Measurements from ENCODE around the gene AAMDC. TPM values are rescaled to one million over a fixed set of nuclear protein-coding genes. Genes with fewer than 3 reads are reported as not detected.

The AAMDC gene
- polyA plus RNA-seq (ENCODE audit: insufficient read length): 45.5 TPM

DNA sequence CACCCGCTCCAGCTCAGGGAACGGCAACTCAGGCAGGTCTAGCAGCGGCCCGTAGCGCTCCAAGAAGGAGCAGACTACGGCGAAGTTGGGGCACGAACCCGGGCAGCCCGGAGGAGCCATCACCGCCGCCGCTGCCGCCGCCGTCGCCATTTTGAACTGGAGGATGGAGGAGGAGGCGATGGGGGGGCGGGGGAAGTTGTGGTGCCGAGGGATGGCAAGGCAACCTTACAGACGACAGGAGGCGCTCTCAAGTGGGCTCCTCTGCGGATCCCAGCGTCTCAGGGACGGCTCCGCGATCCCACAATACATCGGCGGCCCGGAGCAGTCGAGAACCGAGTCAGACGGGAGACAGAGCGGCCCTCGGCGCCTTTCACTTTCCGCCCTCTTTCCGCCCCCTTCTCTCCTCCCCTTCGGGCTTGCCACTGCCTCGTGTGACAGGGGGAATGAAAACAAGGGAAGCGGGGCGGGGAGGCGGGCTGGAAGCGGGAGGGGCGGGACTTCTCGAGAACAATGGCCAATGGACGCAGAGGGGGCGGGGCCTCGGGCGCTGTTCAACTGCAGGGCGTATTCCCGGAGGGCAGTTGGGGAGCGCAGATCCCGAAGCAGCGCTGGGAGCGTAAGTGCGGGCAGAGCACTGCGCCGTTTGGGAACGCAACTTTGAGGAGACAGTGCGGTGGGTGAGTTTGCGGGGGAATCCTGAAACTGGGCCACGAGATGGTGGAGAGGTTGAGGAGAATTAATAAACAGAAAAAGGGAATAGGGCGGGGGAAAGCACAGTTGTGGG is at the start of gene AAMDC, which contains the start of gene RSF1:
TSS of gene AAMDC (plus strand) at position 580 of the 784 bp plus-strand sequence. CDS start 21,353 bp downstream, outside the sequence.
TSS of gene RSF1 (minus strand) at position 158 of the 784 bp plus-strand sequence. CDS start at position 150, 8 bp downstream.
- DNase-seq: peak; percentile 97

DNA sequence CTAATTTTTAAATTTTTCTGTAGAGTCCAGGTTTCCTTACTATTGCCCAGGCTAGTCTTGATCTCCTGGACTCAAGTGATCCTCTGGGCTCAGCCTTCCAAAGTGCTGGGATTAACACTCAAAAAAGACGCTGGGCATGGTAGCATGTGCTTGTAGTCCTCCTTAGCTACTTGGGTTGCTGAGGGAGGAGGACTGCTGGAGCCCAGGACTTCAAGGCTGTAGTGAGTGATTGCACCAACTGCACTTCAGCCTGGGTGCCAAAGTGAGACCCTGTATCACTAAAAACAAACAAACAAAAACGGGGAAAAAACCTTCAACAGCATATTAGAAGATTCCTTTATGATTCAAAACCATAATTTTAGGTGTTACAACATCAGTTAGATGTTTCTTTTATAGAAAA is 45.0 kb upstream of the AAMDC start:
- DNase-seq: no peak

DNA sequence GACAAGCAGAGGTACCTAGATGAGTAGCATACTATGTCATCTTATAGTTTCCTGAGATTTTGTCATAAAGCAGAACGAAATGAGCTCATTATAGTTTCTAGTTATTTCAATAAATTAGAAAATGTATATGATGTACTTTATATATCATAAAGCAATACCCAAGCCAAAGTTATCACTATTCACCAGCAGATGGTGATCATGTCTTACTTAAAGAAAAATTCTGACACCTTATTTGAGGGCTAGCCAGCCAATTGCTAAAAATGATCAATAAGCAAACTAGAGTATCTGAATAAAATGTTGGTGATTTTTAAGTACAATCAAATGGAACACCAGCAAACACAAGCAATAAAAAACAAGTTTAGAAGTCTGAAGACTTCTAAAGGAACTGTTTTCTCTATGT is 44.5 kb upstream of the AAMDC start:
- no peak for DNase-seq

DNA sequence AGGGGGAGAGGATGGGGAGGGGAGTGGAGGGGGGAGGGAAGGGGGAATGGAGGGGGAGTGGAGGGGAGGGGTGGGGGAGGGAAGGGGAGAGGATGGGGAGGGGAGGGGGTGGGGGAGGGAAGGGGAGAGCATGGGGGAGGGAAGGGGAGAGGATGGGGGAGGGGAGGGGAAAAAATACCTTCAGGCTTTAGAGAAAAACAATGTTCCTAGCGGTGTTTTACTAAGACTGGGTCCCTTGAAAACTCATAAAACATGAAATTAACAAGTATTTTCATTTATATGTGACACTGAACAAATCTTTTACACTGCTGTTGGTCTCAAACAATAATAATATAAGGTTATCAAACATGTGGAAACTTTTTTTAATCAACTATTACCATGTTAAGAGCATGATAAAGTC is 42.8 kb upstream of the AAMDC start:
- DNase-seq: no peak

DNA sequence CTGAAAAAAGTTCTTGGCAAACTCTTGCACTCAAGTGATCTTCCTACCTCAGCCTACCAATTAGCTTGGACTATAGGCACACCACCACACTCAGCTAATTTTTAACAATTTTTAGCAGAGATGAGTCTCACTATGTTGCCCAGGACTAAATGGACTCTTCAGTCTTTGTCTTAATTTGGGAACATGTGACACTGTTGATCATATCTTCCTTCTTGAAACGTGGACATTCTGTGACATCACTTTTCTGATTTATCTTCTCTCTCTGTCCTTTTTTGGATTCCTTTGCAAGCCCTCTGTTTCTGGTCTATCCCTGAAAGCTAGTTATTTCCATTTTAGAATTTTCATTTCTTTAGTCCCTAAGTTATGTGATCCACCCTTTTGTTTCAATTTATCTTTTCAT is 42.4 kb upstream of the AAMDC start:
- DNase-seq: no peak

DNA sequence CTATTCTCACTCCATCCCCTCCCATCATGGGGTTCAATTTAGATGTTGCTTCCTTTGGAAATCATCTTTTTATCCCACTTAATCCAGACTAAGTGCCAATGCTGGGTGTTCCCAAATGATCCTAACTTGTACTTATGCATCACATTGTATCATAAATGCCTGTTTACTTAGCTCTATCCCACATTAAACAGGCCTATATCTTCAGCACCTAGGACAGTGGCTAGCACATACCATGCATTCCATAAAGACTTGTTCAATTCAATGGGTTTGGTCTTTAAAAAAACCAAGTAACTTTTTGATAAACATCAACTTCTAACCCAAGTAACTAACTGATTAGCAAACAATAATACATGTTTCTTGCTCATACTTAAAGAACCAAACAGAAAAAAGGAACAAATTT is 41.0 kb upstream of the AAMDC start:
- no peak for DNase-seq

DNA sequence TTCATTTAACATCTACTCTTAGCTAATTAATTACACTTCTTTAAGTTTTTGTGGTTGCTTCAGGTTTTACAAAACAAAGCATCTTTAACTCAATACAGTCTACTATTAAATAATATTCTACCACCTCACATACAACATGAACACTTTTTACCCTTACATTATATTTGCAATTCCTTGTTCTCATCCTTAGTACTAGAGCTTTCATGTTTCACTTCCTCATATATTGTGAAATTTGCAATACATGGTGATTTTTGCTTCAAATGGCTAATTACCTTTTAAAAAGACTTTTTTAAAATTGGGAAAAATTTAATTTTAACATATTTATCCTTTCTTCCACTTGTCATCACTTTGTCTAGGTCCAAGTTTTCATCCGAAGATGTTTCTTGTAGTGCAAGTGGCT is 37.9 kb upstream of the AAMDC start:
- no peak for DNase-seq

DNA sequence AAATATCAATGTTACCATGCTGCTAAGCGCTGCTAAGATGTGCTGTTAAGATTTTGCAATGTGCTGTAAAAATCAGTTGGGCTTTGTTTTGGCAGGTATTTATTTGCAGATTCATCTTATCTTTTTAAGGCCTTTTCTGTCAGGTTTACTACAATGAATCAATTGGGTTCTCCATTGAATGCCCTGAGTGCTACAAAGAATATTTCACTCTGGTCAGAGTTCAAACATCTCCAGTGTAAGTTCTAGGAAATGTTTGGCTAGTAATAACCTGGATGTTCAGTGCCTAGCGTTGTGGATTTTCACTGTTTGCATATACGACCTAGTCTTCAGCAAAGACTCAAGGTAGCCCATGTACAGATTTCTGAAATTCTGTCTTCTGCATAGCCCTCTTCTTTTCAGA is 36.4 kb upstream of the AAMDC start:
- no peak for DNase-seq

DNA sequence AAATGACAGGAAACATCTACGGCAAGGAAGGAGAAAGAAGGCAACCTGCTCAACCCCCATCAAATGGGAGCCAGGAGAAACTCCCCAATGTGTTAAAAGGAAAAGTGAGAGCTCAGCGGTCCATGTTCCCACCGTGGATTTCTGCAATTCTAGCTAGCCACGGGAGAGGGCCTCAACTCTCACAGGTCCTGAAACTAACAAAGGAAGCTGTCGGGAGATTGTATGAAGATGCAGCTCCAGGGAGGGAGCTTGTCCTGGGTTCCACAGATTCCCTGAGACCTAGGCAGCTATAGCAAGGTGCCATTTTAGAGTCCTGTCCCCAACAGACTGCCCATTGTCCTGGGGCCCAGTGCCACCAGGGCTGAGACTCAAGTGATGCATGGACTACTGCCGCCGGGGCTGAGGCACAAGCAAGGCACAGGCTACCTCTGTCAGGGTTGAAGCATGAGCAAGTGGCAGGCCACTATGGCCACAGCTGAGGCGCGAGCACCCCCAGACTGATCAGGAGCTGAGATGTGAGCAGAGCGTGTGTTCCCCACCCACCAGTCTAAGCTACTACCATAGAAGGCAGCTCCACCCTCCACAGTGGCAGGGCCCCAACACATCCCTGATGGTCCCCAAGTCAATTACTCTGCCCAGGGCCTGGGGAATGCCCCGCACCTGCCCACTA is 31.7 kb upstream of the AAMDC start:
- DNase-seq: no peak

DNA sequence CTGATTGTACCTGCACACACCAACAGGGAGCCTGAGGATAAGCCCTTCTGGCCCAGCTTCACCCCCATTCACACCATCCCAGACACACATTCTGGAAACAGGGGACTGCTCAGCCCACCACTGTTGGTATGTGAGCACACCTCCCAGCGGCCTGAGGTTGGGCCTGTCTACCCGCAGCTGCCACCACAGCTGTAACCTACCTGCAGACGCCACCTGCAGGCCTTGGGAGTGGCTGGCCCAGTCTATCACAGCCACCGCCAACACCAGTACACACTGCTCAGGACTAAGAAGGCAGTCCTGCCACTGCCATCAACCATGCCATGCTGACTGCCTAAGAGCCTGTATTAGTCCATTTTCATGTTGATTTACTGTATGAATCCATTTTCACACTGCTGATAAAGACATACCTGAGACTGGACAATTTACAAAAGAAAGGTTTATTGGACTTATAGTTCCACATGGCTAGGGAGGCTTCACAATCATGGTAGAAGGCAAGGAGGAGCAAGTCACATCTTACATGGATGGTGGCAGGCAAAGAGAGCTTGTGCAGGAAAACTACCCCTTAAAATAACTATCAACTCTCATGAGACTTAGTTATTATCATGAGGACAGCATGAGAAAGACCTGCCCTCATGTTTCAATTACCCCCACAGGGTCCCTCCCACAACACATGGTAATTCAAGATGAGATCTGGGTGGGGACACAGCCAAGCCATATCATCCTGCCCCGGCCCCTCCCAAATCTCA is 31.0 kb upstream of the AAMDC start:
- DNase-seq: no peak

DNA sequence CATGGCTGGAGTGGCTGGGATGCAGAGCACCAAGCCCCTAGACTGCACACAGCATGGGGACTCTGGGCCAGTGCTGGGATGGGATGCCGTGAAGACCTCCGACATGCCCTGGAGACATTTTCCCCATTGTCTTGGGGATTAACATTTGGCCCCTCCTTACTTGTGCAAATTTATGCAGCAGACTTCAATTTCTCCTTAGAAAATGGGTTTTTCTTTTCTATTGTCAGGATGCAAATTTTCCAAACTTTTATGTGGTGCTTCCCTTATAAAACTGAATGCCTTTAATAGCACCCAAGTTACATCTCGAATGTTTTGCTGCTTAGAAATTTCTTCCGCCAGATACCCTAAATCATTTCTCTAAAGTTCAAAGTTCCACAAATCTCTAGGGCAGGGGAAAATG is 29.6 kb upstream of the AAMDC start:
- no peak for DNase-seq

DNA sequence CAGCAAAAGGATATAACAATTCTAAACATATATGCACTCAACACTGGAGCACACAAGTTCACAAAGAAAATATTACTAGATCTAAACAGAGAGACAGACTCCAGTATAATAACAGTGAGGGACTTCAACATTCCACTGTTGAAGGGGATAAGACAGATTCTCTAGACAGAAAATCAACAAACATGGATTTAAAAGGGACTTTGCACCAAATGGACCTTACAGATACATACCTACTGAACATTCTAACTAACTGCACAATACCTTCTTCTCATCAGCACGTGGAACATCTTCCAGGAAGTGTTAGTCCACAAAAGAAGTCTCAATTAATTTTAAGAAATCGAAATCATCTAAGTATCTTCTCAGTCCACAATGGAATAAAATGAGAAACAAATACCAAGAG is 27.0 kb upstream of the AAMDC start:
- no peak for DNase-seq

DNA sequence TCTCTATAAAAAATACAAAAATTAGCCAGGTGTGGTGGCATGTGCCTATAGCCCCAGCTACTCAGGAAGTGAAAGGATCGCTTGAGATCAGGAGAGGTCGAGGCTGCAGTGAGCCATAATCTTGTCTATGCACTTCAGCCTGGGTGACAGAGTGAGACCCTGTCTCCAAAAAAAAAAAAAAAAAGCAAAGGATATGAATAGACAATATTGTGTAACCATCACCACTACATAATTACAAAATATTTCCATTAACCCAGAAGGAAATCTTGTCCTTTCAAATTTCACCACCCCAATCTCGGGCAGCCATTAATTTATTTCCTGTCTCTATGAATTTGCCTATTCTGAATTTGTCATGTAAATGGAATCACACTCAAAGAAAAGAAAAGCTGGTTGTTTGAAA is 21.6 kb upstream of the AAMDC start:
- DNase-seq: no peak

DNA sequence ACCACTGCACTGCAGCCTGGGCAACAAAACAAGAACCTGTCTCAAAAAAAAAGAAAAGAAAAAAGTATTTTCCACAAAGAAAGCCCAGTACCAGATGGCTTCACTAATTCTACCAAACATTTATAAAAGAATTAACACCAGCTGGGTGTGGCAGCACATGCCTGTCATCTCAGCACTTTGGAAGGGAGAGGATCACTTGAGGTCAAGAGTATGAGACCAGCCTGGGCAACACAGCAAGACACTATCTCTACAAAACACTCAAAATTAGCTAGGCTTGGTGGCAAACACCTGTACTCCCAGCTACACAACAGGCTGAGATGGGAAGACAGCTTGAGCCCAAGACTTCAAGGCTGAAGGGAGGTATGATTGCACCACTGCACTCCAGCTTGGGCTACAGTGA is 20.5 kb upstream of the AAMDC start:
- no peak for DNase-seq

DNA sequence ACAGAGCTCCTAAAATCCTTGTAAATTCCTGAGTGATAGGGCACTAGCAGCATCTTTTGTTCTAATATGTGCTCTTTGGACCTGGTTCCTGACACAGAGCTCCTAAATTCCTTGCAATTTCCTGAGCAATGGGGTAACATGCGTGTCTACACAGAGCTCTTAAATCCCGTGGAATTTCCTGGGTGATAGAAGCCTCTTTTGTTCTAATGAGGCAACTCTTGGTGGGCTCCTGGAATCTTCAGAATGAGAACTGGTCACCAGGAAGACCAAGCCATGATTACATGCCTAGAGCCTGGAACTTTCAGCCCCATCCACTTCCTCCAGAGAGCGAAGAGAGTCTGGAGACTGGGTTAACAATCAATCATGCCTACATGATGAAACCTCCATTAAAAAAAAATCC is 19.5 kb upstream of the AAMDC start:
- no peak for DNase-seq

DNA sequence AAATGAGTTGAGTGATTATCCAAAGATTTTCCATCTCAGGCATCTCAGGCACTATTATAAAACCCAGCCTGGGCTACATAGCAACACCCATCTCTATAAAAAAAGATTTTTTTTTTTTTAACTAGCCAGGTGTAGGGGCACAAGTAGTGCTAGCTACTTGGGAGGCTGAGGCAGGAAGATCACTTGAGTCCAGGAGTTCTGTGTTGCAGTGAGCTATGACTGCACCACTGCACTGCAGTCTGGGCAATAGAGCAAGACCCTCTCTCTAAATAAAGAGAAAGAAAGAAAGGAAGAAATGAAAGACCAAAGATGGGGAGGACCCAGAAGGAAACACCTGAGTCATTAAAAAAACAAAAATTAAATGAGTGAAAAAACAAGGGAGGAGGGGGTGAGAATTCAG is 14.5 kb upstream of the AAMDC start:
- DNase-seq: no peak

DNA sequence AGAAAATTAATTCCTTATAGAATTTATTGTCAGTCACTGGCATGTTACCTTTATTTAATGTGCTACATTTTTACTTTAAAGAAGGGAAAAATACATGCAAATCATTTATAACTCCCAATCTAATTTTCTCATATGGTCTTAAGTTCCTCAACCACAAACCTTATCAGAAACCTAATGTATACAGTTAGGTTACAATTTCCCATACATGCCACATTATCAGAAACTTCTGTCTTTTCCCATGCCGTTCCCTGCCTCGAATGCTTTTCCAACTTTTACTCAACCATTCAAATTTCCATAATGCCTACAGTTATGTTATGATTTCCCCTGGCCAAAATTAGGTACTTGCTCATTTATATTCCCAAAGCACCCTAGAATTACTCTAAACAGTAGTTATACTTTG is 14.0 kb upstream of the AAMDC start:
- DNase-seq: no peak

DNA sequence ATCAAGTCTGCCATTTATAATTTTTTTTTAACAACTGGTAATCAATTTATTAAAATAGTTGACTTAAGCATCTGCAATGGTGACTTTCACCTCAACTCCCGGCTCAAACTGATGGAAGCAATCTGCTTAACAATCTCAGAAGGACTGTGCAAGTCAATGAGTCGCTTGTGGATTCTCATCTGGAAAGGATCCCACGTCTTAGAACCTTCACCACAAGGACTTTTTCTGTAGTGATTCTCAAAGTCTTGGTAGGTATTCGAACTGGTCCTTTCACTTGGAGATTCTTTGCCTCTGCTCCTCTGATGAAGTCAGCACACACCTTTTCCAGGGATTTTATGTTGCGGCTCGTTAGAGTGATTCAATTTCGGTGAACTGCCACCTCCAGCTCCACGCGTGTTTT is 7.7 kb upstream of the AAMDC start:
- no peak for DNase-seq

DNA sequence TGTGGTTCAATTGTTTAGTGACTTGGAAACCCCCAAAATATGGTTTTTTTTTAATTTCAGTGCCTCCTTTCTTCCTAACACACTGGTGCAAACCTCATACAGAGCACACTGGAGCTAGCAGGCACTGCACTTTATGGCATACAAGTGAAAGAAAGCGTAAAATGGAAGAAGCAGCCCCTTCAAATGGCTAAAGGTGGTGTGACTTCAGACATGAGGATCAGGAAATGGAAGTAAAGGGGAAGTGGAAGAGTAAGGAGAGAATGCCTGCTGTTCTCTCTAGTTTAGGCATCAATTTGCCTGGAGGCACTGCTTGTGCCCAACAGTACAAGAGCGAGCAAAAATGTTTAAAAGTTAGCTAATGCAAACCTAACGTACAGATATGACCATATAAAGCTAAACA is 6.1 kb upstream of the AAMDC start:
- DNase-seq: no peak

DNA sequence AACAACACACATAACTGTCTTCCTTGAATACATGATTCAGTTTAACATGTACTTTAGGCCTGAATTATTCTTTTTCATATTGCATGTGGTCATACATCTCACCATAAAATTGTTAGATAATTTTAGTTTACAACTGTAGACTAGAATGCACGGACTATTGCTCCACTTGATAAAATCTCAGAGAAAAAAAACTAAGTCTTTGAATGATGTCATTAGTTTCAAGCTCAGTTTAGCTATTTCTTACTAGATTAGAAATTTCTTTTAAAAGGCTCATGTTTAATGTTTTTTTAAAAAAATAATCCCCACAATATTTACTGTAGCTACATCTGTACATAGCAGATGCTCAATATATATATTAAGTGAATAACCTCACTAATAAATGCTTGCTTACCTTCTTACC is 5.5 kb upstream of the AAMDC start:
- DNase-seq: no peak

DNA sequence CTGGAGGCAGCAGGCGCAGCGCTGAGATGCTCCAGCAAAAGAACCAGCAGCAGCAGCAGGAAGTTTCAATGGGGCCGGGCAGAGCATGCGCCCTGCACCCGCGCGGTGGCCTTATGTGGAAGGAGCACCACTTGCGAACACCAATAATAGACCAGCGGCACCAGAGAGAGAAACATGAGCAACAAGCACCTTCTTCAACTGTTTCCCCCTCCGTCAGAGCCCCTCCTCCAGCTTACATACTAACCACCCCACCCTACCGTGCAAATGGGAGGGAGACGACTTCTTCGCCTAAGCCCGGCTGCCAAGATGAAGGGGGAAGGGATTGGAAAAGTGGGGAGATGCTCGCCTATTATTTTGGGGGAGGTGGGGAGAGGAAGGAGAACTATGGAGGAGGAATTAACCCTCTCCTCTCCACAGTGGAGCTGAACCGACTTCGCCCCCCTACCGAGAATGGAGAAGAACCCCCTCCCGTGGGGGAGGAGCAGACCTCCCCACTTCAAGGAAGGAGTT is 1.5 kb upstream of the AAMDC start:
- peak; percentile 87 for DNase-seq

DNA sequence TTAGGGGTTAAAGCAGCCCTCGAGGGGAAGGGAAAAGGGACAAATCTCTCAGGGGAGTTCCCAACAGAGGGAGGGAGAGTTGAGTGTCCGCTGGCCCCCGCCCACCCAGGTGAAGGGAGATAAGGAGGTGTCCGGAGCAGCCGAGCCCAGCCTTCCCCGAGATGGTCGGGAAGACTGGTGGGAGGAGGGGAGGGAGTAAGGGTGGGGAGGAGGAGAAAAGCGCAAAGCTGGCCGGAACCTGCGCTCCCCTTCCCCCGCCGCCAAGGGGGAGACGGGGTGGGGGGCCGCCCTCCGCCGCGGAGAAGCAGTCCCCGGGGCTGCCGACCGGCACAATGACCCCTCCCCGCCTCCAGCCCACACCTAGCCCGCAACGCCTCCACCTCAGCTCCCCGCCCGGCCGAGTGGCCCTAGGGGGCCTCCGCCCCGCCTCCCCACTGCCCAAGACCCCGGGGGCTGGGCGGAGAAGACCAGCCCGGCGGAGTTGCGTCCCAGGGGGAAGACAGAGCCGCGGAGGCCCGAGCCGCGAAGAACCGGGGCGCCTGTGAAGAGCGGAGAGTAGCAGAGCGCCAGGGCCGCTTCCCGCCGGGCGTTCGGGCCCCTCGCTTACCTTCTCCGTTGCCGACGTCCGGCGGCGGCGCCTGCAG is 901 bp upstream of the AAMDC start:
- DNase-seq: peak; percentile 57

DNA sequence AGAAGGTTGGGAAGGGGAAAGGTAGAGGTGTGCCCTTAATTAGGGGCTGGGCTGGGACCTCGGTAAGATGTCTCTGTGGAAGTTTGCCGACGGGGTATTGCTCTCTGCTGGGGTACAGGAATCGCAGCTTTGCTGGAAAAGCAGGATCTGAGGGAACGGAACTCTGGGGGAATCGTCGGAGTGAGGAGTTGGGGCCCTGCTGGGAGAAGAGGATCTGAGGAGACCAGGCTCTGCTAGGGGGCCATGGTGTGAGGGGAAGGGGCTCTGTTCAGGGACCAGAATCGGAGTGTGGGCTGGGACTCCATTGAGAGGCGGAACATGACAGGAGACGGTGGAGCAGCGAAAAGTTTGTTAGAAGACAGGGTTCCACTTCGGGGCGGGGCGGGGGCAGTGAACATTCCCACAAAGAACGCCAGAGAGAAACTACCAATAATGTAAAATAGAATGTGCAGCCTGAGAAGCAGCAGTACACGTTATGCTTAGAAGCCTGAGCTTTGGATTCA is 456 bp downstream of the AAMDC start:
- DNase-seq: peak; percentile 41

Data from hindlimb muscle (tissue), 1 donor.